Cardiac muscle cell (in vitro differentiated cells and primary cell): Measurements from ENCODE around the gene GABRD. TPM values are rescaled to one million over a fixed set of nuclear protein-coding genes. Genes with fewer than 3 reads are reported as not detected.

Experiments
- DNase-seq, 2 donors: peaks; one replicate each; pipeline versions ENCODE4 v3.0.0 to v3.0.0-alpha.2; 2010 to 2017; ENCODE audit warnings: low read depth in 1 of 2, low spot score in 1 of 2
- H3K27ac ChIP-seq: fragments of 200-600 bp; sonication (generic); 2 replicates; pipeline ENCODE4 v1.5.1; 2016
- H3K27me3 ChIP-seq: fragments of 200-600 bp; sonication (generic); 2 replicates; pipeline ENCODE4 v1.6.0; 2016; ENCODE audit warnings: control low read depth
- H3K36me3 ChIP-seq: fragments of 200-600 bp; sonication (generic); 2 replicates; pipeline ENCODE4 v1.5.1; 2016; ENCODE audit warnings: control low read depth
- H3K4me1 ChIP-seq: fragments of 200-600 bp; sonication (generic); 2 replicates; pipeline ENCODE4 v1.8.1; 2017; ENCODE audit warnings: low read depth, mild to moderate bottlenecking, mixed run types
- H3K4me3 ChIP-seq: fragments of 200-600 bp; sonication (generic); 2 replicates; pipeline ENCODE4 v1.5.1; 2016; ENCODE audit warnings: mild to moderate bottlenecking
- H3K9me3 ChIP-seq: fragments of 200-600 bp; sonication (generic); 2 replicates; pipeline ENCODE4 v1.5.1; 2017; ENCODE audit warnings: low read depth, mild to moderate bottlenecking, control low read depth
- polyA plus RNA-seq: library from polyadenylated mRNA; unstranded; fragments of >200 nt; fragmentation: Nextera tagmentation; extraction: Ambion mirVana; gene quantifications from 2 replicates; pipeline ENCODE4 v1.2.1, GENCODE V29; 2016
- total RNA-seq: library from RNA; depleted of rRNA; stranded (reverse); fragments of >200 nt; gene quantifications from 2 replicates; pipeline ENCODE4 v1.2.3, GENCODE V29; 2016
- TF ChIP-seq, protein P1 (sequence below): IDR thresholded peaks from 2 replicates; pipeline ENCODE4 v1.5.1; 2012; ENCODE audit warnings: low read depth, mild to moderate bottlenecking, low read length

GABRD gene
- total and polyA plus RNA-seq, 2 experiments from 2014 or later, result not detected

- no peak for DNase-seq
- H3K4me3 ChIP-seq, result no peak overlapping the region
- H3K36me3 ChIP-seq, result no peaks in the 10 kb centered on the region
- TF ChIP-seq, protein P1, sequence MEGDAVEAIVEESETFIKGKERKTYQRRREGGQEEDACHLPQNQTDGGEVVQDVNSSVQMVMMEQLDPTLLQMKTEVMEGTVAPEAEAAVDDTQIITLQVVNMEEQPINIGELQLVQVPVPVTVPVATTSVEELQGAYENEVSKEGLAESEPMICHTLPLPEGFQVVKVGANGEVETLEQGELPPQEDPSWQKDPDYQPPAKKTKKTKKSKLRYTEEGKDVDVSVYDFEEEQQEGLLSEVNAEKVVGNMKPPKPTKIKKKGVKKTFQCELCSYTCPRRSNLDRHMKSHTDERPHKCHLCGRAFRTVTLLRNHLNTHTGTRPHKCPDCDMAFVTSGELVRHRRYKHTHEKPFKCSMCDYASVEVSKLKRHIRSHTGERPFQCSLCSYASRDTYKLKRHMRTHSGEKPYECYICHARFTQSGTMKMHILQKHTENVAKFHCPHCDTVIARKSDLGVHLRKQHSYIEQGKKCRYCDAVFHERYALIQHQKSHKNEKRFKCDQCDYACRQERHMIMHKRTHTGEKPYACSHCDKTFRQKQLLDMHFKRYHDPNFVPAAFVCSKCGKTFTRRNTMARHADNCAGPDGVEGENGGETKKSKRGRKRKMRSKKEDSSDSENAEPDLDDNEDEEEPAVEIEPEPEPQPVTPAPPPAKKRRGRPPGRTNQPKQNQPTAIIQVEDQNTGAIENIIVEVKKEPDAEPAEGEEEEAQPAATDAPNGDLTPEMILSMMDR, result no peak
- no peaks in the 10 kb centered on the region for H3K4me1 ChIP-seq
- H3K27ac ChIP-seq, result no peak overlapping the region
- H3K27me3 ChIP-seq, result no peaks in the 10 kb centered on the region
- H3K9me3 ChIP-seq, result no peaks in the 10 kb centered on the region
Measured at GRCh38 chr1:1982379-1983232, 36.5 kb upstream of the GABRD start.

DNA sequence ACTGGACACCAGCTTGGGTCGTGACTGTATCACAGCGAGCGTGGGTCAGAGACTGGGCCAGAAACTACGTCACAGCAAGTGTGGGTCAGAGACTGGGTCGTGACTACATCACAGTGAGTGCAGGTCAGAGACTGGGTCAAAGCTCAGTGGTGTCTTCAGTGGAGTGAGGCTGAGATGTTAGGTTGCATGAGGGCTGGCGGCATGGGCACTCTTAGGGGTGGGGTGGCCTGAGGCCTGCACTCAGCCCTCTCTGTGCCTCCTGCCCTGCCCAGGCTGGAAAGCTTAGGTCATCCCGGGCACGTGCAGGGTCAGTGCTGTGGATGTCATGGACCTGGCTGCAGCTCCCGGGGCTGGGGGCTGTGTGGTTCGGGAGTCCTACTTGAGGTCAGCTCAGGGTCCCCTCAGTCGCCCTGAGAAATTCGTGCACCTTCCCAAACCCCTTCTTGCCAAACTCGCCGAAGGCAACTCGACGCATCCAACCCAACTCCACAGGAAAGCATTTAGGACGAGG is 34.5 kb upstream of the GABRD start:
- H3K4me3 ChIP-seq, result no peak overlapping the region
- no peak for DNase-seq
- H3K36me3 ChIP-seq, result no peaks in the 10 kb centered on the region
- H3K4me1 ChIP-seq, result no peaks in the 10 kb centered on the region
- H3K27me3 ChIP-seq, result no peaks in the 10 kb centered on the region
- H3K9me3 ChIP-seq, result no peaks in the 10 kb centered on the region
- H3K27ac ChIP-seq, result no peak overlapping the region
- TF ChIP-seq, protein P1, result no peak

DNA sequence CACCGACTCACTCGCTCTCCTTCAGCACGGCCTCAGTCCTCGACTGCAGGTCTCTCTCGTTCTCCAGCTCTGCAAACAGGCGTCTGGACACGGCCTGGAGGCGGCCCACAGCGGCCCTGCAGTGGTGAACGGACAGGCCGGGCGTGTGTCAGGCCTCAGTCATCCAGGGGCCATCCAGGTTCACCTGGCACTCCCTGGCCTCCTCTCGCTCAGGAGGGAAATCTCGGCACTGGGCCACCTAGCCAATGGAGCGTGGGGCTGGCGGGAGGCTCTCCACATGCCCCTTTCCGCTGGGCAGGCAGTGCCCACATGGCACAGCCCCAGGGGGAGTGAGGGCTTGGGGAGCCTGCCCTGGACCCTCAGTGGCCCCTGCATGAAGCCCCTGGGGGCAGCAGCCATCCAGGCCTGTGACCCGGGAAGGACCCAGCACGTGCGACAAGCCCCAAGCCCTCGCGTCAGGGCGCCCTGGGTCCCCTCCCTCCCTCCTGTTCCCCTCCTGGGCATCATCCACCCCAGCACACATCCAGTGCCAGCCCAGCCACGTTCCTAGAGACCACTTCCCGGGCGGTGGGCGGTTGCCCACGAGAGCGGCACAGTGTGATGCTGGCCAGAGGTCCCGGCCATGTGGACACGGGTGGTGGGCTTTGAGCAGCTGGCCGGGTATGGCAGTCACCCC is 33.6 kb upstream of the GABRD start:
- H3K4me3 ChIP-seq, result no peak overlapping the region
- H3K27ac ChIP-seq, result no peak overlapping the region
- no peak for DNase-seq
- H3K4me1 ChIP-seq, result no peaks in the 10 kb centered on the region
- no peaks in the 10 kb centered on the region for H3K36me3 ChIP-seq
- TF ChIP-seq, protein P1, result no peak
- no peaks in the 10 kb centered on the region for H3K9me3 ChIP-seq
- no peaks in the 10 kb centered on the region for H3K27me3 ChIP-seq

- TF ChIP-seq, protein P1, result no peak
- H3K27me3 ChIP-seq, result no peaks in the 10 kb centered on the region
- no peaks in the 10 kb centered on the region for H3K9me3 ChIP-seq
- H3K4me3 ChIP-seq, result no peak overlapping the region
- H3K4me1 ChIP-seq, result no peaks in the 10 kb centered on the region
- no peak for DNase-seq
- H3K36me3 ChIP-seq, result no peaks in the 10 kb centered on the region
- no peak overlapping the region for H3K27ac ChIP-seq
Measured at GRCh38 chr1:1986451-1987141, 32.5 kb upstream of the GABRD start.

GRCh38 chr1:1987142-1987510 is 32.0 kb upstream of the GABRD start:
- TF ChIP-seq, protein P1, result no peak
- no peaks in the 10 kb centered on the region for H3K27me3 ChIP-seq
- H3K9me3 ChIP-seq, result no peaks in the 10 kb centered on the region
- H3K36me3 ChIP-seq, result no peaks in the 10 kb centered on the region
- H3K27ac ChIP-seq, result no peak overlapping the region
- no peak for DNase-seq
- no peaks in the 10 kb centered on the region for H3K4me1 ChIP-seq
- H3K4me3 ChIP-seq, result no peak overlapping the region
